HepG2 (cell line): ENCODE results near the gene GSTA1. TPM values are rescaled to one million over a fixed set of nuclear protein-coding genes. Genes with fewer than 3 reads are reported as not detected.

Experiments used
- ATAC-seq: fragments of 200-7000 bp; cut with Tn5 transposase; 3 replicates; pipeline ENCODE4 v1.9.1; 2020; ENCODE audit warnings: mild to moderate bottlenecking, moderate library complexity
- BruUV-seq: library from RNA; stranded (reverse); fragments of 400-500 nt; replicated peaks from 2 replicates; lab custom pipeline; 2021; lab: Mats Ljungman, UMichigan
- CTCF ChIA-PET: fragments of 300-600 bp; formaldehyde crosslinking; extraction: SDS; loops from one replicate; lab custom pipeline; 2021; ENCODE audit warnings: low total read pairs, inconsistent platforms, low intra/inter-chr PET ratio; lab: Yijun Ruan, JAX
- POLR2A ChIA-PET: fragments of 350-600 bp; sonication (Branson Sonifier 250); formaldehyde crosslinking; loops from one replicate; lab custom pipeline; 2020; ENCODE audit warnings: antibody characterized with exemption, inconsistent platforms; lab: Yijun Ruan, JAX
- DNase-seq: peaks from one replicate; pipeline ENCODE4 v3.0.0-alpha.2; 2015; ENCODE audit warnings: low spot score
- FAIRE-seq: peaks from 3 replicates; lab custom pipeline; 2011; peaks lifted over from hg19 to GRCh38; lab: Jason Lieb, UNC
- H2AFZ ChIP-seq: one replicate; pipeline ENCODE4 v1.6.1; 2011; ENCODE audit warnings: low read length, inconsistent platforms
- H3K27ac ChIP-seq: fragments of 300-600 bp; 3 replicates; pipeline ENCODE4 v1.8.0; 2011; ENCODE audit warnings: mixed run types, mild to moderate bottlenecking, mixed read lengths, low read length, inconsistent platforms; ENCODE audit not compliant: insufficient read depth; ENCODE audit errors: extremely low read length
- H3K27me3 ChIP-seq, 2 experiments: fragments of 200-600 bp in 1 of 2; 2 replicates in 1 of 2; 3 replicates in 1 of 2; pipeline versions ENCODE4 v1.6.0 to v1.8.0; 2011; ENCODE audit warnings: low read length in 2 of 2, mild to moderate bottlenecking in 2 of 2, moderate library complexity in 2 of 2, inconsistent platforms in 1 of 2; ENCODE audit not compliant: insufficient read depth in 2 of 2, control insufficient read depth in 1 of 2
- H3K36me3 ChIP-seq, 2 experiments: fragments of 200-600 bp in 1 of 2; replicated peaks in 1 of 2; 2 replicates in 1 of 2; 3 replicates in 1 of 2; pipeline versions ENCODE4 v1.5.1 to v1.8.0; 2011; ENCODE audit warnings: low read length in 2 of 2, inconsistent platforms in 1 of 2; ENCODE audit not compliant: insufficient read depth in 2 of 2, control insufficient read depth in 1 of 2
- H3K4me1 ChIP-seq: 2 replicates; pipeline ENCODE4 v1.5.1; 2012; ENCODE audit warnings: low read length, inconsistent platforms; ENCODE audit not compliant: insufficient read depth
- H3K4me2 ChIP-seq: 2 replicates; pipeline ENCODE4 v1.6.0; 2011; ENCODE audit warnings: low read depth, low read length, inconsistent platforms
- H3K4me3 ChIP-seq, 3 experiments: fragments of 200-600 bp in 1 of 3; sonication (generic), shearing (Covaris generic) in 1 of 3; replicated peaks in 1 of 3; 2 replicates each; pipeline ENCODE4 v1.5.1; 2011 to 2016; ENCODE audit warnings: low read length in 3 of 3, inconsistent platforms in 2 of 3, low read depth in 2 of 3, mild to moderate bottlenecking in 2 of 3, control low read depth in 1 of 3, mixed read lengths in 1 of 3; ENCODE audit not compliant: insufficient read depth in 1 of 3
- H3K79me2 ChIP-seq: one replicate; pipeline ENCODE4 v1.6.1; 2011; ENCODE audit warnings: low read length, inconsistent platforms; ENCODE audit not compliant: insufficient read depth
- H3K9ac ChIP-seq: 2 replicates; pipeline ENCODE4 v1.6.0; 2011; ENCODE audit warnings: mild to moderate bottlenecking, low read depth, low read length, inconsistent platforms; ENCODE audit not compliant: insufficient read depth
- H3K9me3 ChIP-seq: 2 replicates; pipeline ENCODE4 v1.5.1; 2012; ENCODE audit warnings: mild to moderate bottlenecking, low read length
- H4K20me1 ChIP-seq: 2 replicates; pipeline ENCODE4 v1.6.0; 2011; ENCODE audit warnings: inconsistent platforms, mild to moderate bottlenecking, low read length, moderate library complexity; ENCODE audit not compliant: insufficient read depth
- ATF1 ChIP-seq: IDR thresholded peaks from 2 replicates; pipeline ENCODE4 v1.6.1; 2016; ENCODE audit warnings: mild to moderate bottlenecking, control low read depth
- BCL6 ChIP-seq: IDR thresholded peaks from 2 replicates; pipeline ENCODE4 v1.6.1; 2016; ENCODE audit warnings: missing genetic modification reagents, missing compliant biosample characterization
- DNMT3B ChIP-seq: conservative IDR thresholded peaks from 2 replicates; pipeline ENCODE4 v1.6.1; 2016; ENCODE audit warnings: missing biosample characterization, control low read depth
- EHMT2 ChIP-seq: fragments of 200-600 bp; sonication (generic); IDR thresholded peaks from 2 replicates; pipeline ENCODE4 v1.7.0; 2017; ENCODE audit warnings: antibody characterized with exemption, low read depth, low read length, borderline replicate concordance
- HNF1A ChIP-seq, 2 experiments: sonication (generic) in 1 of 2; formaldehyde crosslinking in 1 of 2; IDR thresholded peaks; 2 replicates each; pipeline versions ENCODE4 v1.4.0 to v1.6.1; 2016 to 2020; ENCODE audit warnings: borderline replicate concordance in 1 of 2, low read depth in 1 of 2, mild to moderate bottlenecking in 1 of 2, missing genetic modification reagents in 1 of 2
- KAT7 ChIP-seq: IDR thresholded peaks from 2 replicates; pipeline ENCODE4 v1.6.1; 2018; ENCODE audit warnings: borderline replicate concordance, missing compliant biosample characterization
- KAT8 ChIP-seq: IDR thresholded peaks from 2 replicates; pipeline ENCODE4 v1.6.1; 2016; ENCODE audit warnings: missing genetic modification reagents, missing compliant biosample characterization
- MLX ChIP-seq: IDR thresholded peaks from 2 replicates; pipeline ENCODE4 v1.6.1; 2016
- NFE2 ChIP-seq: sonication (generic); formaldehyde crosslinking; IDR thresholded peaks from 2 replicates; pipeline ENCODE4 v1.4.0; 2020; ENCODE audit warnings: missing genetic modification reagents
- NFE2L2 ChIP-seq: fragments of 150-350 bp; IDR thresholded peaks from 2 replicates; pipeline ENCODE4 v1.6.1; 2014; ENCODE audit warnings: low read length
- NR2C2 ChIP-seq: sonication (generic); formaldehyde crosslinking; IDR thresholded peaks from 2 replicates; pipeline ENCODE4 v1.4.0; 2020; ENCODE audit warnings: missing genetic modification reagents, mild to moderate bottlenecking, moderate library complexity, borderline replicate concordance
- SRF ChIP-seq: IDR thresholded peaks from 2 replicates; pipeline ENCODE4 v1.6.1; 2011; ENCODE audit warnings: mild to moderate bottlenecking, low read depth, low read length, moderate library complexity
- ZNF136 ChIP-seq: sonication (generic); formaldehyde crosslinking; IDR thresholded peaks from 2 replicates; pipeline ENCODE4 v1.8.1; 2022; ENCODE audit warnings: low read depth, mild to moderate bottlenecking, moderate library complexity, missing genetic modification reagents
- ZNF225 ChIP-seq: sonication (generic); formaldehyde crosslinking; IDR thresholded peaks from 2 replicates; pipeline ENCODE4 v1.4.0; 2020; ENCODE audit warnings: mild to moderate bottlenecking, missing genetic modification reagents
- ZNF777 ChIP-seq: sonication (generic); formaldehyde crosslinking; IDR thresholded peaks from 2 replicates; pipeline ENCODE4 v1.4.0; 2020; ENCODE audit warnings: missing genetic modification reagents
- WGBS: methylation state at CpG from one replicate; pipeline ENCODE4 v1.1.6; 2017; ENCODE audit warnings: low lambda C conversion rate; 5-methylcytosine and 5-hydroxymethylcytosine counted together
- in situ Hi-C: cut with HindIII; loops from 2 replicates; pipeline ENCODE4 v1.10.0; 2017; ENCODE audit warnings: low pct_unique_long_range_greater_than_20kb; ENCODE audit not compliant: extremely low pct_ligation_motif_present
- intact Hi-C: fragments of 100-400 bp; cut with micrococcal nuclease; formaldehyde crosslinking; loops from one replicate; pipeline ENCODE4 v1.10.0; 2022; ENCODE audit not compliant: unreplicated experiment
- polyA plus RNA-seq, 8 experiments: library from polyadenylated mRNA; depleted of rRNA in 3 of 8; stranded (reverse) in 7 of 8; unstranded in 1 of 8; fragments of >200 nt; fragmentation: Illumina TruSeq in 4 of 8; extraction: Trizol in 4 of 8; gene quantifications; 2 replicates each; pipeline versions ENCODE4 v1.2.1 to v1.2.3, GENCODE V29; 2011 to 2016; ENCODE audit warnings: low read depth in 4 of 8, missing spikeins in 1 of 8, mixed read lengths in 1 of 8; ENCODE audit not compliant: insufficient read depth in 1 of 8
- total RNA-seq, 5 experiments: library from RNA; depleted of rRNA; stranded (reverse); fragments of >200 nt; fragmentation: Illumina TruSeq; extraction: Trizol; gene quantifications; 2 replicates each; pipeline ENCODE4 v1.2.3, GENCODE V29; 2016; ENCODE audit warnings: low read depth in 1 of 5

The GSTA1 gene
- total and polyA plus RNA-seq, 2 of the 13 experiments (the other 11 are each of a cell fraction or from before 2014, with no cell fraction given) = 6.2 to 282 TPM

GRCh38 chr6:52746213-52746612 lies 57.4 kb downstream of the GSTA1 start:
- FAIRE-seq = peak; percentile 39

More at GRCh38 chr6:52746213-52746612, 57.4 kb downstream of the GSTA1 start:
- peak overlapping the region; percentile 68 for H3K27ac ChIP-seq
- ATAC-seq (peak; percentile 69), DNase-seq (no peak)
- H3K36me3 ChIP-seq = no peaks in the 10 kb centered on the region
- ChIA-PET POLR2A (interaction anchor here (1.1 to 1.6 kb wide), 2 partner anchors 20 to 22 kb away, joined by 3 to 5 read pairs; no protein-coding TSS in a partner anchor), CTCF (no interaction called here)
- H3K4me2 ChIP-seq = peak overlapping the region; percentile 19
- peaks cover 8% of the 10 kb centered on the region for H3K9me3 ChIP-seq
- no peak overlapping the region for H3K4me3 ChIP-seq
- no peak overlapping the region for H2AFZ ChIP-seq
- H4K20me1 ChIP-seq = no peaks in the 10 kb centered on the region
- 35% methylated on average over 4 of the region's 4 CpGs for WGBS
- H3K79me2 ChIP-seq = no peaks in the 10 kb centered on the region
- peaks cover 64% of the 10 kb centered on the region for H3K4me1 ChIP-seq
- TF ChIP-seq DNMT3B = no peak
- 0 out of 2 replicates have a peak, but pooled peaks have one; percentile 44 for TF ChIP-seq KAT7 (CRISPR knock-in tag)
- TF ChIP-seq KAT8 = 0 out of 2 replicates have a peak, but pooled peaks have one; percentile 5
- 0 out of 2 replicates have a peak, but pooled peaks have one; percentile 24 for TF ChIP-seq NR2C2
- peak; percentile 58; the same call in 1 of the 2 replicates for TF ChIP-seq HNF1A (IDR thresholded peaks at IDR 0.05; ENCODE audit: low read depth)
- TF ChIP-seq HNF1A (CRISPR knock-in tag; IDR thresholded peaks at IDR 0.05; ENCODE audit: borderline replicate concordance) = no peak; the same call in 1 of the 2 replicates
- TF ChIP-seq SRF = no peak
- TF ChIP-seq ZNF225 (CRISPR knock-in tag) = no peak
- TF ChIP-seq EHMT2 = 0 out of 2 replicates have a peak, but pooled peaks have one; percentile 26
- TF ChIP-seq ATF1 (CRISPR knock-in tag) = 0 out of 2 replicates have a peak, but pooled peaks have one; percentile 26
- no peak for TF ChIP-seq ZNF777 (CRISPR knock-in tag)
- no peak for TF ChIP-seq ZNF136 (CRISPR knock-in tag)
- TF ChIP-seq NFE2L2 = peak; percentile 78
- TF ChIP-seq MLX = no peak
- no peak for TF ChIP-seq BCL6 (CRISPR knock-in tag)
- TF ChIP-seq NFE2 (CRISPR knock-in tag) = peak; percentile 84
- BruUV-seq = no TSS peak
- H3K27me3 ChIP-seq = no peaks in the 10 kb centered on the region
- intact Hi-C loops (no loop called here), in situ Hi-C loops (no loop called here)
- no peak overlapping the region for H3K9ac ChIP-seq
